Measurements from ENCODE around the gene TP63. TPM values are rescaled to one million over a fixed set of nuclear protein-coding genes. Genes with fewer than 3 reads are reported as not detected.
A peak's percentile ranks its signal among the peaks of the same experiment; 100 is the strongest.

Gene TP63
- total RNA-seq, 1 donor from 2014 or later: 5.8 TPM

- H3K27ac Mint-ChIP-seq: no peak overlapping the region
- TF ChIP-seq, protein P1, sequence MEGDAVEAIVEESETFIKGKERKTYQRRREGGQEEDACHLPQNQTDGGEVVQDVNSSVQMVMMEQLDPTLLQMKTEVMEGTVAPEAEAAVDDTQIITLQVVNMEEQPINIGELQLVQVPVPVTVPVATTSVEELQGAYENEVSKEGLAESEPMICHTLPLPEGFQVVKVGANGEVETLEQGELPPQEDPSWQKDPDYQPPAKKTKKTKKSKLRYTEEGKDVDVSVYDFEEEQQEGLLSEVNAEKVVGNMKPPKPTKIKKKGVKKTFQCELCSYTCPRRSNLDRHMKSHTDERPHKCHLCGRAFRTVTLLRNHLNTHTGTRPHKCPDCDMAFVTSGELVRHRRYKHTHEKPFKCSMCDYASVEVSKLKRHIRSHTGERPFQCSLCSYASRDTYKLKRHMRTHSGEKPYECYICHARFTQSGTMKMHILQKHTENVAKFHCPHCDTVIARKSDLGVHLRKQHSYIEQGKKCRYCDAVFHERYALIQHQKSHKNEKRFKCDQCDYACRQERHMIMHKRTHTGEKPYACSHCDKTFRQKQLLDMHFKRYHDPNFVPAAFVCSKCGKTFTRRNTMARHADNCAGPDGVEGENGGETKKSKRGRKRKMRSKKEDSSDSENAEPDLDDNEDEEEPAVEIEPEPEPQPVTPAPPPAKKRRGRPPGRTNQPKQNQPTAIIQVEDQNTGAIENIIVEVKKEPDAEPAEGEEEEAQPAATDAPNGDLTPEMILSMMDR (conservative IDR thresholded peaks at IDR 0.05): no peak
- no peak for DNase-seq (ENCODE audit: extremely low spot score, unreplicated experiment)
- H3K4me1 Mint-ChIP-seq (ENCODE audit: unreplicated experiment): no peaks in the 10 kb centered on the region
- H3K36me3 Mint-ChIP-seq: no peaks in the 10 kb centered on the region
- H3K27me3 Mint-ChIP-seq: no peaks in the 10 kb centered on the region
- no peak overlapping the region for H3K4me3 Mint-ChIP-seq
- H3K9me3 Mint-ChIP-seq: peaks cover 5% of the 10 kb centered on the region
Measured at GRCh38 chr3:189780546-189781270, 149.5 kb downstream of the TP63 start.

- DNase-seq (ENCODE audit: extremely low spot score, unreplicated experiment): no peak
- Mint-ChIP-seq H3K27ac (no peak overlapping the region), H3K27me3 (no peaks in the 10 kb centered on the region), H3K36me3 (no peaks in the 10 kb centered on the region), H3K4me3 (no peak overlapping the region), H3K4me1 (ENCODE audit: unreplicated experiment) (no peaks in the 10 kb centered on the region), H3K9me3 (peaks cover 5% of the 10 kb centered on the region)
- TF ChIP-seq, protein P1 (conservative IDR thresholded peaks at IDR 0.05): no peak
Measured at GRCh38 chr3:189781415-189781814, 150.2 kb downstream of the TP63 start.

DNA sequence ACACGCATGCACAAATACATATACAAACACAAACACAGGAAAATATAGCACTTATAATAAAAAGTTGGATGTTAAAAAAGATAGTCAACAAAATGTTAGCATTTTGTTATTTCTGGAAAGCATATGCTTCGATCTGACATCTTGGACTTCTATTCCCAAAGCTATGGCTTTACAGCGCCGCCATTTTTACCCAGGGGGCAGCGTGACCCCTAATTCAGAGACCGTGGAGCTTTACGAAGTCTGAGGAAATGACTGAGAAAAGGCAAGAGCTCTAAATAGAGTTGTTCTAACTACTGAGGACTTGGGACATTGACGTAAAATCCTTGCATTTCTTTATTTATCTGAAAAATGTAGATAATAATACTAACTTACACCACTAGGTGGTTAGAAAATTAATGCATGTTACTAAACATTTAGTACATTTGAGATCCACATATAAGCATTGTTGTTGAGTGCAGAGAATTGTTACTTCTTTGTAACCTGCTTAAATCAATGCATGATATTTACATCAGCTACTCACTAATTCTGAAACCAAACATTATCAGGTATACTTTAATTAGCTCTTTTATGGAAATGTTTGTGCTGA lies 155.4 kb downstream of the TP63 start:
- H3K27ac Mint-ChIP-seq: no peak overlapping the region
- no peaks in the 10 kb centered on the region for H3K4me1 Mint-ChIP-seq (ENCODE audit: unreplicated experiment)
- H3K4me3 Mint-ChIP-seq: no peak overlapping the region
- H3K36me3 Mint-ChIP-seq: no peaks in the 10 kb centered on the region
- no peak for DNase-seq (ENCODE audit: extremely low spot score, unreplicated experiment)
- TF ChIP-seq, protein P1 (conservative IDR thresholded peaks at IDR 0.05): peak; percentile 64
- H3K9me3 Mint-ChIP-seq: no peaks in the 10 kb centered on the region
- H3K27me3 Mint-ChIP-seq: no peaks in the 10 kb centered on the region

DNA sequence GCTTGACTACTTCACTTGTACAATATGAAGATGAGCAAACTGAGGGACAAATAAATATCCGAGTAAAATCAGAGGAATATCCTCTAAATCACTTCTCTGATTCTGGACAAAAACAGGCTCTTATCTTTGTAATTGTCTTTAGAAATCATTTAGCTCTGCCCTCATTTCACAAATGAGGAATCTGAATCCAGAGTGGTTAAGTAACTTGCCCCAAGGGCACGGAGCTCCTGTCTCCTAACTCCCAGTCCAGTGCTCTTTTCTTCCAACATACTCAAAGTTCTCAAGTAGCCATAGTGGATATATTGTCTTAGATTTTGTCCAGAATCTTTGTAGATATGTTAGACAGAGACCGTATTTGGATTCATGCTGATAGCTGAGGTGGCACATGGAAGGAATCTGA lies 156.0 kb downstream of the TP63 start:
- TF ChIP-seq, protein P1 (conservative IDR thresholded peaks at IDR 0.05): no peak
- no peak for DNase-seq (ENCODE audit: extremely low spot score, unreplicated experiment)
- no peaks in the 10 kb centered on the region for H3K27me3 Mint-ChIP-seq
- H3K4me1 Mint-ChIP-seq (ENCODE audit: unreplicated experiment): no peaks in the 10 kb centered on the region
- H3K36me3 Mint-ChIP-seq: no peaks in the 10 kb centered on the region
- H3K4me3 Mint-ChIP-seq: no peak overlapping the region
- no peaks in the 10 kb centered on the region for H3K9me3 Mint-ChIP-seq
- no peak overlapping the region for H3K27ac Mint-ChIP-seq

GRCh38 chr3:189787632-189788031 lies 156.4 kb downstream of the TP63 start:
- TF ChIP-seq, protein P1 (conservative IDR thresholded peaks at IDR 0.05): no peak
- no peaks in the 10 kb centered on the region for H3K4me1 Mint-ChIP-seq (ENCODE audit: unreplicated experiment)
- no peak for DNase-seq (ENCODE audit: extremely low spot score, unreplicated experiment)
- no peak overlapping the region for H3K4me3 Mint-ChIP-seq
- H3K36me3 Mint-ChIP-seq: no peaks in the 10 kb centered on the region
- H3K9me3 Mint-ChIP-seq: no peaks in the 10 kb centered on the region
- no peak overlapping the region for H3K27ac Mint-ChIP-seq
- no peaks in the 10 kb centered on the region for H3K27me3 Mint-ChIP-seq
